DMS153 treated with DMSO at 0.1 percent for 48 hours (cell line): Measurements from ENCODE around the gene BCAR3.
"Not testable (repeated sequence)": the region's sequence is repeated elsewhere in the genome, so short reads cannot be mapped to it uniquely, and the experiment has no call there.

Experiments used
- DNase-seq: peaks from one replicate; lab custom pipeline; 2025; ENCODE audit not compliant: unreplicated experiment; lab: John Stamatoyannopoulos, UW

The BCAR3 gene

GRCh38 chr1:93670141-93670540, 11.5 kb downstream of the BCAR3 start:
- DNase-seq = no peak

- DNase-seq = no peak
Observed at GRCh38 chr1:93669369-93669768, 12.3 kb downstream of the BCAR3 start.

GRCh38 chr1:93668951-93669350, 12.7 kb downstream of the BCAR3 start:
- no peak for DNase-seq

GRCh38 chr1:93668121-93668520, 13.5 kb downstream of the BCAR3 start:
- DNase-seq = no peak

- DNase-seq = no peak
Observed at GRCh38 chr1:93667642-93668041, 14.0 kb downstream of the BCAR3 start.

GRCh38 chr1:93666613-93667384, 14.8 kb downstream of the BCAR3 start:
- no peak for DNase-seq

- DNase-seq = no peak
Observed at GRCh38 chr1:93665015-93665414, 16.6 kb downstream of the BCAR3 start.

GRCh38 chr1:93663208-93663614, 18.4 kb downstream of the BCAR3 start:
- DNase-seq = no peak

GRCh38 chr1:93662481-93663207, 19.0 kb downstream of the BCAR3 start:
- no peak for DNase-seq

- DNase-seq = no peak
Observed at GRCh38 chr1:93661829-93662474, 19.7 kb downstream of the BCAR3 start.

GRCh38 chr1:93661341-93661740, 20.3 kb downstream of the BCAR3 start:
- not testable (repeated sequence) for DNase-seq

- DNase-seq = no peak
Observed at GRCh38 chr1:93659822-93660503, 21.7 kb downstream of the BCAR3 start.

- DNase-seq = no peak
Observed at GRCh38 chr1:93658188-93658587, 23.4 kb downstream of the BCAR3 start.

GRCh38 chr1:93656491-93656890, 25.1 kb downstream of the BCAR3 start:
- no peak for DNase-seq

GRCh38 chr1:93653656-93654055, 28.0 kb downstream of the BCAR3 start:
- no peak for DNase-seq

- peak; percentile 11 for DNase-seq
Observed at GRCh38 chr1:93652323-93652949, 29.2 kb downstream of the BCAR3 start.

- no peak for DNase-seq
Observed at GRCh38 chr1:93651695-93652094, 29.9 kb downstream of the BCAR3 start.

- DNase-seq = not testable (repeated sequence)
Observed at GRCh38 chr1:93650159-93650558, 31.5 kb downstream of the BCAR3 start.

- no peak for DNase-seq
Observed at GRCh38 chr1:93649231-93649630, 32.4 kb downstream of the BCAR3 start.

- no peak for DNase-seq
Observed at GRCh38 chr1:93648656-93649055, 33.0 kb downstream of the BCAR3 start.

GRCh38 chr1:93641527-93641926, 40.1 kb downstream of the BCAR3 start:
- no peak for DNase-seq
